PC-9 (cell line): ENCODE data around the gene DNAH11.

ENCODE experiments used
- EZH2 ChIP-seq: fragments of 200-600 bp; sonication (generic); IDR thresholded peaks from 2 replicates; pipeline ENCODE4 v1.8.0; 2017; ENCODE audit warnings: antibody characterized with exemption, low read depth
- TF ChIP-seq, protein P1 (sequence below): fragments of 200-600 bp; sonication (generic); conservative IDR thresholded peaks from 2 replicates; pipeline ENCODE4 v1.6.1; 2017; ENCODE audit warnings: mixed run types, antibody characterized with exemption, mild to moderate bottlenecking, moderate library complexity

DNA sequence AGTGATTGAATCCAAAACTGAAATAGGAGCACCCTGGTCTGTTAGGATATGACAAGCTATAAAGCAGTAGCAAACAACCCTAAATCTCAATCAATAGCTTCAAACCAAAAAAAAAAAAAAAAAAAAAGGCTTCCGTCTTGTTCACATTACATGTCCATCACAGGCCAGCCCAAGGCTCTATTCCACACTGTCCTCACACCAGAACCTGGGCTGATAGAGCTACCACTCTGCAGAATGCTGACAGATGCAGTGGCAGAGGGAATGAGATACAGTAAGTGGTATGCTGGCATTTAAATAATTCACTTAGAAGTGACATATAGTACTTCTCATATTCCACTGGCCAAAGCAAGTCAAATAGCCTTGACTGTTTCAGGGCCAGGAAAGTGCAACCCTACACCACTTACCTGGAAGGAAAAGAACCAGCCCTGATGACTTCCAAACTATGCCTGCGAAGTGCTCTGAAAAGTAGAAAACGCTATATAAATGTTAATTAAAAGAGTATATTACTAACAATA, 397.1 kb downstream of the DNAH11 start:
- TF ChIP-seq, protein P1, sequence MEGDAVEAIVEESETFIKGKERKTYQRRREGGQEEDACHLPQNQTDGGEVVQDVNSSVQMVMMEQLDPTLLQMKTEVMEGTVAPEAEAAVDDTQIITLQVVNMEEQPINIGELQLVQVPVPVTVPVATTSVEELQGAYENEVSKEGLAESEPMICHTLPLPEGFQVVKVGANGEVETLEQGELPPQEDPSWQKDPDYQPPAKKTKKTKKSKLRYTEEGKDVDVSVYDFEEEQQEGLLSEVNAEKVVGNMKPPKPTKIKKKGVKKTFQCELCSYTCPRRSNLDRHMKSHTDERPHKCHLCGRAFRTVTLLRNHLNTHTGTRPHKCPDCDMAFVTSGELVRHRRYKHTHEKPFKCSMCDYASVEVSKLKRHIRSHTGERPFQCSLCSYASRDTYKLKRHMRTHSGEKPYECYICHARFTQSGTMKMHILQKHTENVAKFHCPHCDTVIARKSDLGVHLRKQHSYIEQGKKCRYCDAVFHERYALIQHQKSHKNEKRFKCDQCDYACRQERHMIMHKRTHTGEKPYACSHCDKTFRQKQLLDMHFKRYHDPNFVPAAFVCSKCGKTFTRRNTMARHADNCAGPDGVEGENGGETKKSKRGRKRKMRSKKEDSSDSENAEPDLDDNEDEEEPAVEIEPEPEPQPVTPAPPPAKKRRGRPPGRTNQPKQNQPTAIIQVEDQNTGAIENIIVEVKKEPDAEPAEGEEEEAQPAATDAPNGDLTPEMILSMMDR, result no peak
- no peak for TF ChIP-seq EZH2
